IgD-negative memory B cell (primary cell): ENCODE measurements around the gene GPER1. TPM values are rescaled to one million over a fixed set of nuclear protein-coding genes. Genes with fewer than 3 reads are reported as not detected.

ENCODE experiments used
- H3K27ac Mint-ChIP-seq, 3 donors: one replicate each; pipeline ENCODE4 v1.8.0; 2020 to 2022; ENCODE audit warnings: mild to moderate bottlenecking in 3 of 3, mixed read lengths in 3 of 3, moderate library complexity in 1 of 3
- H3K27me3 Mint-ChIP-seq: one replicate; pipeline ENCODE4 v1.8.0; 2021; ENCODE audit warnings: mixed read lengths
- H3K36me3 Mint-ChIP-seq: one replicate; pipeline ENCODE4 v1.8.0; 2020; ENCODE audit warnings: mild to moderate bottlenecking, mixed read lengths
- H3K4me1 Mint-ChIP-seq, 3 donors: one replicate each; pipeline ENCODE4 v1.8.0; 2020 to 2022; ENCODE audit warnings: mixed read lengths in 3 of 3, mild to moderate bottlenecking in 1 of 3
- H3K4me3 Mint-ChIP-seq, 4 donors: one replicate each; pipeline ENCODE4 v1.8.0; 2020 to 2022; ENCODE audit warnings: mild to moderate bottlenecking in 4 of 4, mixed read lengths in 4 of 4, moderate library complexity in 3 of 4
- H3K9me3 Mint-ChIP-seq, 3 donors: one replicate each; pipeline ENCODE4 v1.8.0; 2020 to 2021; ENCODE audit warnings: mixed read lengths in 3 of 3, mild to moderate bottlenecking in 1 of 3
- polyA plus RNA-seq: library from polyadenylated mRNA; unstranded; fragments of 300-500 nt; fragmentation: Illumina TruSeq; gene quantifications from one replicate; pipeline ENCODE4 v1.2.3, GENCODE V29; 2021

GPER1 gene
- polyA plus RNA-seq, 1 donor from 2014 or later = 0.66 TPM

GRCh38 chr7:1059200-1060091, 28.5 kb upstream of the GPER1 start:
- Mint-ChIP-seq H3K4me1 (peaks cover 14 to 33% (median 15%) of the 10 kb centered on the region in 3 donors), H3K36me3 (no peaks in the 10 kb centered on the region), H3K27ac (peak overlapping the region in 1 of 3 donors; percentile 90), H3K4me3 (peak overlapping the region in 2 of 4 donors; percentile 54 to 70), H3K27me3 (peaks cover 30% of the 10 kb centered on the region), H3K9me3 (no peaks in the 10 kb centered on the region)

- H3K4me3 Mint-ChIP-seq = peak overlapping the region in 2 of 4 donors; percentile 54 to 70
- no peaks in the 10 kb centered on the region for H3K9me3 Mint-ChIP-seq
- H3K36me3 Mint-ChIP-seq = no peaks in the 10 kb centered on the region
- peak overlapping the region in 1 of 3 donors; percentile 16 for H3K27ac Mint-ChIP-seq
- H3K4me1 Mint-ChIP-seq = peaks cover 15 to 32% (median 18%) of the 10 kb centered on the region in 3 donors
- peaks cover 27% of the 10 kb centered on the region for H3K27me3 Mint-ChIP-seq
These were observed 27.4 kb upstream of the GPER1 start for GRCh38 chr7:1060315-1061072.

- H3K36me3 Mint-ChIP-seq = no peaks in the 10 kb centered on the region
- H3K27ac Mint-ChIP-seq = no peak overlapping the region
- peak overlapping the region in 2 of 4 donors; percentile 25 to 58 for H3K4me3 Mint-ChIP-seq
- peaks cover 27% of the 10 kb centered on the region for H3K27me3 Mint-ChIP-seq
- peaks cover 15 to 29% (median 18%) of the 10 kb centered on the region in 3 donors for H3K4me1 Mint-ChIP-seq
- H3K9me3 Mint-ChIP-seq = no peaks in the 10 kb centered on the region
These were observed 26.7 kb upstream of the GPER1 start for GRCh38 chr7:1061180-1061579.

- Mint-ChIP-seq H3K27me3 (peaks cover 23% of the 10 kb centered on the region), H3K4me3 (peak overlapping the region; percentile 6 to 82 (median 64)), H3K36me3 (no peaks in the 10 kb centered on the region), H3K9me3 (no peaks in the 10 kb centered on the region), H3K27ac (peak overlapping the region; percentile 30 to 92 (median 84)), H3K4me1 (peaks cover 15 to 29% (median 18%) of the 10 kb centered on the region in 3 donors)
These were observed 25.3 kb upstream of the GPER1 start for GRCh38 chr7:1062296-1063294.

- Mint-ChIP-seq H3K4me1 (peaks cover 15 to 29% (median 18%) of the 10 kb centered on the region in 3 donors), H3K9me3 (no peaks in the 10 kb centered on the region), H3K27me3 (peaks cover 21% of the 10 kb centered on the region), H3K27ac (peak overlapping the region in 1 of 3 donors; percentile 92), H3K4me3 (no peak overlapping the region), H3K36me3 (no peaks in the 10 kb centered on the region)
These were observed 24.6 kb upstream of the GPER1 start for GRCh38 chr7:1063361-1063760.

- Mint-ChIP-seq H3K27me3 (peaks cover 20% of the 10 kb centered on the region), H3K4me1 (peaks cover 11 to 23% (median 16%) of the 10 kb centered on the region in 3 donors), H3K27ac (no peak overlapping the region), H3K36me3 (no peaks in the 10 kb centered on the region), H3K9me3 (no peaks in the 10 kb centered on the region), H3K4me3 (no peak overlapping the region)
These were observed 23.3 kb upstream of the GPER1 start for GRCh38 chr7:1064581-1064980.

GRCh38 chr7:1065263-1065584, 22.7 kb upstream of the GPER1 start:
- Mint-ChIP-seq H3K4me1 (peaks cover 11 to 20% (median 14%) of the 10 kb centered on the region in 3 donors), H3K27me3 (peaks cover 18% of the 10 kb centered on the region), H3K27ac (peak overlapping the region in 1 of 3 donors; percentile 36), H3K9me3 (no peaks in the 10 kb centered on the region), H3K36me3 (no peaks in the 10 kb centered on the region), H3K4me3 (peak overlapping the region in 2 of 4 donors; percentile 15 to 71)

- Mint-ChIP-seq H3K36me3 (no peaks in the 10 kb centered on the region), H3K27ac (peak overlapping the region in 1 of 3 donors; percentile 36), H3K27me3 (peaks cover 16% of the 10 kb centered on the region), H3K9me3 (no peaks in the 10 kb centered on the region), H3K4me1 (peaks cover 11 to 18% (median 14%) of the 10 kb centered on the region in 3 donors), H3K4me3 (peak overlapping the region; percentile 15 to 71 (median 44))
These were observed 22.2 kb upstream of the GPER1 start for GRCh38 chr7:1065585-1066241.

- Mint-ChIP-seq H3K4me3 (no peak overlapping the region), H3K27ac (no peak overlapping the region), H3K4me1 (peaks cover 11 to 18% (median 14%) of the 10 kb centered on the region in 3 donors), H3K9me3 (no peaks in the 10 kb centered on the region), H3K36me3 (peaks cover 2% of the 10 kb centered on the region), H3K27me3 (peaks cover 16% of the 10 kb centered on the region)
These were observed 21.7 kb upstream of the GPER1 start for GRCh38 chr7:1066242-1066588.

- peaks cover 0 to 9% (median 3%) of the 10 kb centered on the region in 3 donors for H3K4me1 Mint-ChIP-seq
- H3K4me3 Mint-ChIP-seq = no peak overlapping the region
- no peaks in the 10 kb centered on the region for H3K9me3 Mint-ChIP-seq
- H3K36me3 Mint-ChIP-seq = peaks cover 2% of the 10 kb centered on the region
- no peak overlapping the region for H3K27ac Mint-ChIP-seq
- H3K27me3 Mint-ChIP-seq = peaks cover 11% of the 10 kb centered on the region
These were observed 19.9 kb upstream of the GPER1 start for GRCh38 chr7:1068013-1068412.

- Mint-ChIP-seq H3K27ac (no peak overlapping the region), H3K27me3 (peaks cover 11% of the 10 kb centered on the region), H3K9me3 (no peaks in the 10 kb centered on the region), H3K4me1 (peaks cover 0 to 4% (median 3%) of the 10 kb centered on the region in 3 donors), H3K36me3 (peaks cover 2% of the 10 kb centered on the region), H3K4me3 (no peak overlapping the region)
These were observed 19.3 kb upstream of the GPER1 start for GRCh38 chr7:1068619-1069018.

GRCh38 chr7:1070544-1071011, 17.3 kb upstream of the GPER1 start:
- Mint-ChIP-seq H3K27me3 (peaks cover 2% of the 10 kb centered on the region), H3K4me3 (no peak overlapping the region), H3K36me3 (peaks cover 2% of the 10 kb centered on the region), H3K9me3 (no peaks in the 10 kb centered on the region), H3K4me1 (peaks cover 0 to 2% (median 0%) of the 10 kb centered on the region in 3 donors), H3K27ac (no peak overlapping the region)

- no peaks in the 10 kb centered on the region for H3K27me3 Mint-ChIP-seq
- H3K9me3 Mint-ChIP-seq = no peaks in the 10 kb centered on the region
- no peak overlapping the region for H3K27ac Mint-ChIP-seq
- H3K4me1 Mint-ChIP-seq = no peaks in the 10 kb centered on the region
- H3K4me3 Mint-ChIP-seq = no peak overlapping the region
- H3K36me3 Mint-ChIP-seq = peaks cover 2% of the 10 kb centered on the region
These were observed 16.1 kb upstream of the GPER1 start for GRCh38 chr7:1071731-1072254.
